Measurements from ENCODE around the gene RYR1. TPM values are rescaled to one million over a fixed set of nuclear protein-coding genes. Genes with fewer than 3 reads are reported as not detected.
A peak's percentile ranks its signal among the peaks of the same experiment; 100 is the strongest.

The RYR1 gene
- total RNA-seq, 2 donors from 2014 or later = 0.22 to 0.33 TPM

DNA sequence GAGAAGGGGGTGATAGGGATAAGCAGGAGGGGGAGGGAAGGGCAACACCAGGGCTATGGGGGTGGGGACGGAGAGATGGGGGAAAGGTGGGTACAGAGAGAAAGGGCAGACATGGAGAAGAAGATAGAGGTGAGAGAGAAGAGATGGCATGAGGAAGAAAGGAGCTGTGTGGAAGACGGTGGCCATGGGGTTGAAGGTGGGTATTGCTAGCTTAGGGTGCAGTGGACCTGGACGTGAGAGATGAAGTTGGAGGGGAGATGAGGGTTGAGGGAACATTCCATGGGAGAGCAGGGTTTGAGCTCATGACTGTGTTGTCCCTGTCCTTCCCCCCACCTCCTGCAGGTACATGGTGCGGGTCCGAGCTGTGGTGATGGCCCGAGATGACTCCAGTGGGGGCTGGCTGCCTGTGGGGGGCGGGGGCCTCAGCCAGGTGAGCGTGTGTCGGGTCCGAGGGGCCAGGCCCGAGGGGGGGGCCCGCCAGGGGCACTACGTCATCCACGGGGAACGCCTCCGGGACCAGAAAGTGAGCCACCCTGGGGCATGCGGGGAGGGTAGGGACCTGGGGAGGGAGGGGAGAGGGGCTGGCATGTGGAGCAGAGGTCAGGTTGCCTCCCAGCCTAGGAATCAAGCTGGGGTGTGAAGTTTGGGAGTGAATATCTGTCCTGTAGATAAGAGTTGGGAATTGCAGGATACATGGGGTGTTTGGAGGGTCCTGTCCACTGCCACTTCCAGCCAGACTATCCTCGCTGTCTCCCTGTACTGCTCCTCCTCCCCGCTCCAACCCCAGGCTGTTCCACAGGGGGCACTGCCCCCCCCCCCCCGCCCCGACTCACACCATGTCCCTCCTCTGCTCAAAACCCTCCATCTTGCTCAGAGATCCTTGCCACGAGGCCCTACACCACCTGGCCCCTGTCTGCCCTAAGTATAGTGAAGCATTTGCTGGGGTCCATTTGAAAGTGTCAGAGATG, 43.2 kb upstream of the RYR1 start:
- DNase-seq (ENCODE audit: low spot score) (no peak), ATAC-seq (no peak)
- Mint-ChIP-seq H3K4me3 (peak overlapping the region; percentile 76), H3K27me3 (peaks cover 27 to 32% of the 10 kb centered on the region in 2 donors), H3K36me3 (no peaks in the 10 kb centered on the region), H3K4me1 (ENCODE audit: low read depth in 2 of 2) (peaks cover 30 to 35% of the 10 kb centered on the region in 2 donors), H3K9me3 (no peaks in the 10 kb centered on the region), H3K27ac (peak overlapping the region in 1 of 2 donors; percentile 13)

DNA sequence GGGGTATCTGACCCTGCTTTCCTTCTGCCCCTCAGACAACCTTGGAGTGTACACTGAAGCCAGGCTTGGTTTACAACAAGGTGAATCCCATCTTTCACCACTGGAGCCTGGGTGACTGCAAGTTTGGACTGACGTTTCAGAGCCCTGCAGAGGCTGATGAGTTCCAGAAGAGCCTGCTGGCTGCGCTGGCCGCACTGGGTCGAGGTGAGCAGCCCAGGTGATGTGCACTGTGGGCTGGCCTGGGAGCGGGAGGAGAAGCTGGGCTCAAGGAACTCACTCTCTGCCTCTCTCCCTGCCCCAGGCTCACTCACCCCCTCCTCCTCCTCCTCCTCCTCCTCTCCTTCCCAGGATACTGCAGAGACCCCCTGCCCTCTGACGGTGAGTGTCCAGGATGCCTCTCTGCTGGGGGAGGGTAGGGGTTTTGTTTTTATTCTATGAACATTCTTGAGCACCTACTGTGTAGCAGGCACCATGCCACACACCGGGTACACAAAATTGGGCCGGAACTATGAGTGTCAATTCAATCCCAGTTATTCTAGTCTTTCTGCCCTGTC, 41.5 kb upstream of the RYR1 start:
- DNase-seq (ENCODE audit: low spot score) (no peak), ATAC-seq (no peak)
- no peaks in the 10 kb centered on the region for H3K9me3 Mint-ChIP-seq
- peaks cover 34 to 35% of the 10 kb centered on the region in 2 donors for H3K4me1 Mint-ChIP-seq (ENCODE audit: low read depth in 2 of 2)
- H3K27ac Mint-ChIP-seq = no peak overlapping the region
- no peak overlapping the region for H3K4me3 Mint-ChIP-seq
- peaks cover 33 to 35% of the 10 kb centered on the region in 2 donors for H3K27me3 Mint-ChIP-seq
- H3K36me3 Mint-ChIP-seq = no peaks in the 10 kb centered on the region

- peaks cover 28 to 30% of the 10 kb centered on the region in 2 donors for H3K4me1 Mint-ChIP-seq (ENCODE audit: low read depth in 2 of 2)
- H3K4me3 Mint-ChIP-seq = no peak overlapping the region
- DNase-seq (ENCODE audit: low spot score) = no peak
- H3K9me3 Mint-ChIP-seq = no peaks in the 10 kb centered on the region
- H3K36me3 Mint-ChIP-seq = no peaks in the 10 kb centered on the region
- ATAC-seq = no peak
- H3K27me3 Mint-ChIP-seq = peaks cover 34 to 36% of the 10 kb centered on the region in 2 donors
- no peak overlapping the region for H3K27ac Mint-ChIP-seq
These were observed 40.7 kb upstream of the RYR1 start for GRCh38 chr19:38392707-38393308.

- DNase-seq (ENCODE audit: low spot score) (peak; percentile 80), ATAC-seq (peak; percentile 70 to 76)
- Mint-ChIP-seq H3K4me3 (peak overlapping the region; percentile 79), H3K4me1 (ENCODE audit: low read depth in 2 of 2) (peaks cover 20 to 23% of the 10 kb centered on the region in 2 donors), H3K36me3 (no peaks in the 10 kb centered on the region), H3K27ac (peak overlapping the region in 1 of 2 donors; percentile 56), H3K27me3 (peaks cover 32 to 36% of the 10 kb centered on the region in 2 donors), H3K9me3 (no peaks in the 10 kb centered on the region)
These were observed 39.0 kb upstream of the RYR1 start for GRCh38 chr19:38394488-38394887.

GRCh38 chr19:38395381-38396114, 37.9 kb upstream of the RYR1 start:
- Mint-ChIP-seq H3K9me3 (no peaks in the 10 kb centered on the region), H3K4me1 (ENCODE audit: low read depth in 2 of 2) (peaks cover 13 to 17% of the 10 kb centered on the region in 2 donors), H3K27me3 (peaks cover 34 to 36% of the 10 kb centered on the region in 2 donors)

DNA sequence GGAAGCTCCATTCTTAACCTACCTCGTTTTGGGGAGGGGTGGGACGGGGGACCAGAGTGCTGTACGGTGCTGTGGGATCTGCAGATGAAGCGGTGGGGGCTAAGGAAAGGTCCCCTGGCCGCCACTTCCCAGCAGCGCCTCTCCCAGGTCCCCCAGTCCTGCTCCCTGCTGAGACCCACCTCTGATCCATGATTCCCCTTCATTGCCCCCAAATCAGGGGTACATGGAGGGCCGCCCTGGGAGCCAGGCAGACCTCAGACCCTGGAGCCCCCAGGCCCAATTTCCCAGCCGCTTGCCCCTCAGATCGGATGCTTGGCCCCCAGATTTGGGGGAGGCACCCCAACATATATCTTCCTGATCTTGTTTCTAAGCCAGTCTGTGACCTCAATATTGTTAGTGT, 34.4 kb upstream of the RYR1 start:
- no peaks in the 10 kb centered on the region for H3K36me3 Mint-ChIP-seq
- peaks cover 19% of the 10 kb centered on the region in 2 donors for H3K27me3 Mint-ChIP-seq
- no peak overlapping the region for H3K27ac Mint-ChIP-seq
- DNase-seq (ENCODE audit: low spot score) (no peak), ATAC-seq (no peak)
- no peak overlapping the region for H3K4me3 Mint-ChIP-seq
- H3K4me1 Mint-ChIP-seq (ENCODE audit: low read depth in 2 of 2) = peaks cover 7 to 14% of the 10 kb centered on the region in 2 donors
- H3K9me3 Mint-ChIP-seq = no peaks in the 10 kb centered on the region

More at GRCh38 chr19:38395381-38396114, 37.9 kb upstream of the RYR1 start:
- H3K27ac Mint-ChIP-seq = no peak overlapping the region
- H3K4me3 Mint-ChIP-seq = peak overlapping the region; percentile 79
- H3K36me3 Mint-ChIP-seq = no peaks in the 10 kb centered on the region
- DNase-seq (ENCODE audit: low spot score) = no peak
- peak; percentile 80 to 81 for ATAC-seq

DNA sequence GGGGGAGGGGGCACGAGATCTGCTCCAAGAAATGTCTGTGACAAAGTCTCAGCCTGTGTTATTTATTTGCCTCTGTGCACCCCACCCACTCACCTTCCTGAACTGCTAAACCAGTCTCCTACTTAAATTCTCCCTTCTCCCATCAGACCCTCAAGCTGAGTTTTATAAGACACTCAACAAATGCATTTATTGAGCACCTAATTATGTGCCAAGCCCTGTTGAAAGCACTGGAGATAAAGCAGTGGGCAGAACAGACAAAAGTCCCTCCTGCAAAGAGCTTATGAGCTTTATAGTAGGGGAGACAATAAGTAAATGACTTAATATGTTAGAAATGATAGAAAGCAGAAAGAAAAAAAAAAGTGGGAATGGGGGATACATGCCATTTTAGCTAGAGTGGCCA, 34.0 kb upstream of the RYR1 start:
- no peak overlapping the region for H3K27ac Mint-ChIP-seq
- H3K9me3 Mint-ChIP-seq = no peaks in the 10 kb centered on the region
- DNase-seq (ENCODE audit: low spot score) (no peak), ATAC-seq (no peak)
- no peak overlapping the region for H3K4me3 Mint-ChIP-seq
- H3K36me3 Mint-ChIP-seq = no peaks in the 10 kb centered on the region
- peaks cover 6 to 15% of the 10 kb centered on the region in 2 donors for H3K4me1 Mint-ChIP-seq (ENCODE audit: low read depth in 2 of 2)
- peaks cover 17 to 18% of the 10 kb centered on the region in 2 donors for H3K27me3 Mint-ChIP-seq

DNA sequence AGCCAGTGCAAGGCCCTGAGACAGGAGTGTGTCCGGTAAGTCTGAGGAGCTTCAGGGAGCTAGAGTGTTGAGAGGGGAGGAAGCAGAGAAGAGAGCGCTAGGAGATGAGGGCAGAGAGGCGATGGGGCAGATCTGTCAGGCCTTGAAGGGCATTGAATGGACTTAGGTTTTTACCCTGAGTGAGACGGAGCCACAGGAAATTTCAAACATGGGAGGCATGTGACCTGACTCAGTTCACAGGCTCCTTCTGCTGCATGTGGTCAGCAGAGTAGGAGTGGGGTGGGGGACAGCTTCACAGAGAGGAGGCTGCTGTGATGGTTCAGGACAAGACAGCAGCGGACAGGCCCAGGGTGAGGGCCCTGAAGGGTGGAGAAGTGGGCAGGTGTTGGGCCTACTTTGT, 33.1 kb upstream of the RYR1 start:
- Mint-ChIP-seq H3K27me3 (peaks cover 15 to 17% of the 10 kb centered on the region in 2 donors), H3K9me3 (no peaks in the 10 kb centered on the region), H3K36me3 (no peaks in the 10 kb centered on the region), H3K27ac (no peak overlapping the region), H3K4me3 (no peak overlapping the region), H3K4me1 (ENCODE audit: low read depth in 2 of 2) (peaks cover 0 to 11% of the 10 kb centered on the region in 2 donors)
- no peak for DNase-seq (ENCODE audit: low spot score)
- ATAC-seq = no peak

- no peak for ATAC-seq
- Mint-ChIP-seq H3K4me3 (no peak overlapping the region), H3K9me3 (no peaks in the 10 kb centered on the region), H3K36me3 (no peaks in the 10 kb centered on the region), H3K27me3 (peaks cover 15 to 17% of the 10 kb centered on the region in 2 donors), H3K4me1 (ENCODE audit: low read depth in 2 of 2) (peaks cover 0 to 11% of the 10 kb centered on the region in 2 donors), H3K27ac (peak overlapping the region in 1 of 2 donors; percentile 51)
- no peak for DNase-seq (ENCODE audit: low spot score)
These were observed 32.3 kb upstream of the RYR1 start for GRCh38 chr19:38401148-38401547.

- DNase-seq (ENCODE audit: low spot score) = no peak
- H3K27ac Mint-ChIP-seq = peak overlapping the region; percentile 69 to 82
- no peaks in the 10 kb centered on the region for H3K9me3 Mint-ChIP-seq
- no peak for ATAC-seq
- H3K4me1 Mint-ChIP-seq (ENCODE audit: low read depth in 2 of 2) = peaks cover 0 to 7% of the 10 kb centered on the region in 2 donors
- peak overlapping the region; percentile 86 for H3K4me3 Mint-ChIP-seq
- peaks cover 7 to 9% of the 10 kb centered on the region in 2 donors for H3K27me3 Mint-ChIP-seq
- H3K36me3 Mint-ChIP-seq = no peaks in the 10 kb centered on the region
These were observed 30.9 kb upstream of the RYR1 start for GRCh38 chr19:38402623-38402966.

DNA sequence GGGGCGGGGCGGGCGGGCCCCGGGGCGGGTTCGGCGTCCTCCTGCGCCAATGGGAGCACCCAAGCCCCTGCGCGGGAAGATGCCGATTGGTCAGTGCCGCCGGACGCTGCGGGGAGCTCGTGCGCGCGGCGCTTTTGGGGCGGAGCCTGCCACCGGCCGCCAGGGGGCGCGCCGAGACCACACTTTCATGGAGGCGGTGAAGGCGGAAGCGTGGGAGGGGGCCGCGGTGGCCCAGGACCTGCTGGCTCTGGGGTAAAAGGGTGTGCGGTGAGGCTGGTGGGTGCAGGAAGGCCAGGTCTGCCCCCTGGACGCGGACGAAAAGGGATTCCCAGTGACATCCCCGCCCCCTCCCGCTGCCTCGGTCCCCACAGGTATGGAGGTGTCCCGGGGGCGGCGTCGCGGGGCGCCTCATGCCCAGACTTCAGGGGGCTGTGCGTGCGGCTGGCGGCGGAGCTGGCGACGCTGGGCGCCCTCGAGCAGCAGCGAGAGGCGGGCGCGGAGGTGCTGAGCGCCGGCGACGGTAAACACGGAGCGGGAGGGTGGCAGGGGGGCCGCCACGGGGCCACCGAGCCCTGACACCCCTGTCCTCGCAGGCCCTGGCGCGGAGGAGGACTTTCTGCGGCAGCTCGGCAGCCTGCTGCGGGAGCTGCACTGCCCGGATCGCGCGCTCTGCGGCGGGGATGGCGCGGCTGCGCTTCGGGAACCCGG, 30.4 kb upstream of the RYR1 start, which contains the start of gene FAM98C:
FAM98C (plus strand) TSS at position 127 of the 708 bp plus-strand sequence; CDS start at position 188, 61 bp downstream.
- ATAC-seq (peak; percentile 99), DNase-seq (ENCODE audit: low spot score) (peak; percentile 97)
- peaks cover 7 to 9% of the 10 kb centered on the region in 2 donors for H3K27me3 Mint-ChIP-seq
- peak within 1 kb of the TSS; percentile 69 to 82 for H3K27ac Mint-ChIP-seq
- H3K36me3 Mint-ChIP-seq = no peaks in the 10 kb centered on the region
- H3K4me1 Mint-ChIP-seq (ENCODE audit: low read depth in 2 of 2) = peaks cover 0 to 7% of the 10 kb centered on the region in 2 donors
- H3K9me3 Mint-ChIP-seq = no peaks in the 10 kb centered on the region
- H3K4me3 Mint-ChIP-seq = peak within 1 kb of the TSS; percentile 86

DNA sequence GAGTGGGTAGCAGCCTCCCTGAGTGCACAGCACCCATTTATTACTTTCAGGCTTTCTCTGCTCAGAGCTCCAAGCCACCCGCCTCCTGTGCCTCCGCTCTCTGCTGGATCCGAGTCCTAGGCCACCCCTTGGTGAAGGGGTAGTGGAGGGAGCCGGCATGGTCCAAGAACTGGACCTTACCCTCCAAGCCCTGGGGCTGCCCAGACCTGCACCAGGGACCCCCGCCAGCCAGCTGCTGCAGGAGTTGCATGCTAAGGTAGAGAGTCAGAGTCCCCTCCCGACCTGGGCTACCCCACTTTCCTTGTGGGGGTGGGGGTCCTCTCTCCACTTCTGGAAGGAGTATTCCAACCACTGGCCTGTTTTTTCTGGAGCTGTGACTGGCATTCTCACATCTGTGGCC, 28.6 kb upstream of the RYR1 start:
- Mint-ChIP-seq H3K27ac (peak overlapping the region in 1 of 2 donors; percentile 53), H3K9me3 (no peaks in the 10 kb centered on the region), H3K27me3 (peaks cover 0 to 2% of the 10 kb centered on the region in 2 donors), H3K4me1 (ENCODE audit: low read depth in 2 of 2) (peaks cover 0 to 10% of the 10 kb centered on the region in 2 donors), H3K36me3 (no peaks in the 10 kb centered on the region), H3K4me3 (peak overlapping the region; percentile 34)
- DNase-seq (ENCODE audit: low spot score) = no peak
- no peak for ATAC-seq

- peak overlapping the region; percentile 34 for H3K4me3 Mint-ChIP-seq
- no peak overlapping the region for H3K27ac Mint-ChIP-seq
- ATAC-seq = no peak
- no peaks in the 10 kb centered on the region for H3K27me3 Mint-ChIP-seq
- no peaks in the 10 kb centered on the region for H3K36me3 Mint-ChIP-seq
- peaks cover 0 to 10% of the 10 kb centered on the region in 2 donors for H3K4me1 Mint-ChIP-seq (ENCODE audit: low read depth in 2 of 2)
- no peak for DNase-seq (ENCODE audit: low spot score)
- H3K9me3 Mint-ChIP-seq = no peaks in the 10 kb centered on the region
These were observed 28.2 kb upstream of the RYR1 start for GRCh38 chr19:38405276-38405675.
